WTC11 (cell line): ENCODE results near the gene HSF2BP. TPM values are rescaled to one million over a fixed set of nuclear protein-coding genes. Genes with fewer than 3 reads are reported as not detected.
A peak's percentile ranks its signal among the peaks of the same experiment; 100 is the strongest.

Experiments used
- ATAC-seq: fragments of 200-7000 bp; cut with Tn5 transposase; 2 replicates; pipeline ENCODE4 v1.10.0; 2021; ENCODE audit warnings: mild to moderate bottlenecking, moderate library complexity
- CTCF ChIA-PET: fragments of 300-600 bp; sonication (Branson Sonifier 250); formaldehyde crosslinking; loops from one replicate; lab custom pipeline; 2021; ENCODE audit warnings: antibody characterized with exemption; lab: Charles Lee
- POLR2A ChIA-PET: fragments of 350-600 bp; sonication (Branson Sonifier 250); formaldehyde crosslinking; loops from one replicate; lab custom pipeline; 2021; ENCODE audit warnings: antibody characterized with exemption; lab: Charles Lee
- DNase-seq: peaks from one replicate; pipeline ENCODE4 v3.0.0; 2021; ENCODE audit warnings: low spot score
- H3K27ac Mint-ChIP-seq: 2 replicates; pipeline ENCODE4 v1.8.0; 2021; ENCODE audit warnings: mixed read lengths
- H3K27me3 Mint-ChIP-seq: 2 replicates; pipeline ENCODE4 v1.8.0; 2021; ENCODE audit warnings: low read depth, mild to moderate bottlenecking, moderate library complexity, mixed read lengths
- H3K36me3 Mint-ChIP-seq: 2 replicates; pipeline ENCODE4 v1.8.0; 2021; ENCODE audit warnings: mixed read lengths
- H3K4me1 Mint-ChIP-seq: 2 replicates; pipeline ENCODE4 v1.8.0; 2022; ENCODE audit warnings: mixed read lengths
- H3K4me3 Mint-ChIP-seq: 2 replicates; pipeline ENCODE4 v1.8.0; 2021; ENCODE audit warnings: mild to moderate bottlenecking, moderate library complexity, mixed read lengths
- H3K9me3 Mint-ChIP-seq: 2 replicates; pipeline ENCODE4 v1.8.0; 2021; ENCODE audit warnings: mixed read lengths
- ATF1 ChIP-seq: sonication (generic); formaldehyde crosslinking; IDR thresholded peaks from 2 replicates; pipeline ENCODE4 v1.8.1; 2023; ENCODE audit warnings: mild to moderate bottlenecking, moderate library complexity, missing genetic modification reagents
- CREM ChIP-seq: sonication (generic); formaldehyde crosslinking; IDR thresholded peaks from 2 replicates; pipeline ENCODE4 v1.8.1; 2022; ENCODE audit warnings: mild to moderate bottlenecking, missing genetic modification reagents, moderate library complexity
- E2F4 ChIP-seq: sonication (generic); formaldehyde crosslinking; IDR thresholded peaks from 2 replicates; pipeline ENCODE4 v1.8.1; 2022; ENCODE audit warnings: low read depth, mild to moderate bottlenecking, moderate library complexity, missing genetic modification reagents, borderline replicate concordance
- FOXP1 ChIP-seq: sonication (generic); formaldehyde crosslinking; IDR thresholded peaks from 2 replicates; pipeline ENCODE4 v1.8.0; 2022; ENCODE audit warnings: missing genetic modification reagents, mild to moderate bottlenecking, moderate library complexity, borderline replicate concordance
- GRHL2 ChIP-seq: fragments of 250-450 bp; sonication (Bioruptor Pico); IDR thresholded peaks from 2 replicates; pipeline ENCODE4 v1.8.0; 2022; ENCODE audit warnings: mild to moderate bottlenecking, moderate library complexity; ENCODE audit not compliant: insufficient replicate concordance, severe bottlenecking
- GTF2I ChIP-seq: fragments of 250-450 bp; sonication (Bioruptor Pico); conservative IDR thresholded peaks from 2 replicates; pipeline ENCODE4 v1.4.0; 2021; ENCODE audit warnings: mild to moderate bottlenecking
- MAX ChIP-seq: sonication (generic); formaldehyde crosslinking; IDR thresholded peaks from 2 replicates; pipeline ENCODE4 v1.8.0; 2022; ENCODE audit warnings: mild to moderate bottlenecking, missing genetic modification reagents
- MXD4 ChIP-seq: fragments of 250-450 bp; sonication (Bioruptor Pico); IDR thresholded peaks from 2 replicates; pipeline ENCODE4 v1.8.0; 2021; ENCODE audit warnings: mild to moderate bottlenecking, moderate library complexity, borderline replicate concordance
- NR2C2 ChIP-seq: sonication (generic); formaldehyde crosslinking; IDR thresholded peaks from 2 replicates; pipeline ENCODE4 v1.8.0; 2022; ENCODE audit warnings: mild to moderate bottlenecking, missing genetic modification reagents
- OVOL2 ChIP-seq: fragments of 250-450 bp; sonication (Bioruptor Pico); IDR thresholded peaks from 2 replicates; pipeline ENCODE4 v1.9.0; 2021; ENCODE audit warnings: mild to moderate bottlenecking, borderline replicate concordance
- PREB ChIP-seq: sonication (generic); formaldehyde crosslinking; IDR thresholded peaks from 2 replicates; pipeline ENCODE4 v1.8.1; 2022; ENCODE audit warnings: mild to moderate bottlenecking, missing genetic modification reagents, moderate library complexity, borderline replicate concordance
- ZNF121 ChIP-seq: sonication (generic); formaldehyde crosslinking; IDR thresholded peaks from 2 replicates; pipeline ENCODE4 v1.8.0; 2023; ENCODE audit warnings: missing genetic modification reagents
- ZNF281 ChIP-seq: sonication (generic); formaldehyde crosslinking; IDR thresholded peaks from 2 replicates; pipeline ENCODE4 v1.8.0; 2023; ENCODE audit warnings: mild to moderate bottlenecking, missing genetic modification reagents
- ZSCAN18 ChIP-seq: fragments of 250-450 bp; sonication (Bioruptor Pico); IDR thresholded peaks from 2 replicates; pipeline ENCODE4 v2.1.2; 2022; ENCODE audit warnings: mild to moderate bottlenecking, moderate library complexity
- total RNA-seq: library from RNA; stranded (reverse); gene quantifications from 3 replicates; pipeline ENCODE4 v1.2.3, GENCODE V29; 2021
- TF ChIP-seq, protein P1 (sequence below): sonication (generic); formaldehyde crosslinking; IDR thresholded peaks from 2 replicates; pipeline ENCODE4 v1.8.1; 2023; ENCODE audit warnings: mild to moderate bottlenecking, missing genetic modification reagents
- TF ChIP-seq, protein P2 (sequence below): sonication (generic); formaldehyde crosslinking; IDR thresholded peaks from 2 replicates; pipeline ENCODE4 v1.8.0; 2023; ENCODE audit warnings: missing genetic modification reagents

Gene HSF2BP
- total RNA-seq, 1 experiment from 2014 or later, result 1.1 TPM

- ChIA-PET POLR2A (no interaction called here), CTCF (interaction anchor here (1.7 kb wide), 1 partner anchor 40 kb away, joined by 6 read pairs; no protein-coding TSS in a partner anchor)
- H3K4me3 Mint-ChIP-seq, result no peak overlapping the region
- no peak overlapping the region for H3K27ac Mint-ChIP-seq
- no peak for DNase-seq
- no peaks in the 10 kb centered on the region for H3K27me3 Mint-ChIP-seq
- peaks cover 75% of the 10 kb centered on the region for H3K36me3 Mint-ChIP-seq
- no peaks in the 10 kb centered on the region for H3K9me3 Mint-ChIP-seq
- H3K4me1 Mint-ChIP-seq, result no peaks in the 10 kb centered on the region
- ATAC-seq, result no peak
- TF ChIP-seq GRHL2 (no peak), GTF2I (CRISPR knock-in tag) (no peak), ZNF121 (CRISPR knock-in tag) (no peak), ZSCAN18 (no peak), E2F4 (CRISPR knock-in tag) (no peak), FOXP1 (CRISPR knock-in tag) (no peak), ZNF281 (CRISPR knock-in tag) (no peak), PREB (no peak), ATF1 (CRISPR knock-in tag) (no peak), MXD4 (CRISPR knock-in tag) (no peak), OVOL2 (CRISPR knock-in tag) (no peak), CREM (CRISPR knock-in tag) (no peak), MAX (CRISPR knock-in tag) (no peak)
- TF ChIP-seq, protein P1, sequence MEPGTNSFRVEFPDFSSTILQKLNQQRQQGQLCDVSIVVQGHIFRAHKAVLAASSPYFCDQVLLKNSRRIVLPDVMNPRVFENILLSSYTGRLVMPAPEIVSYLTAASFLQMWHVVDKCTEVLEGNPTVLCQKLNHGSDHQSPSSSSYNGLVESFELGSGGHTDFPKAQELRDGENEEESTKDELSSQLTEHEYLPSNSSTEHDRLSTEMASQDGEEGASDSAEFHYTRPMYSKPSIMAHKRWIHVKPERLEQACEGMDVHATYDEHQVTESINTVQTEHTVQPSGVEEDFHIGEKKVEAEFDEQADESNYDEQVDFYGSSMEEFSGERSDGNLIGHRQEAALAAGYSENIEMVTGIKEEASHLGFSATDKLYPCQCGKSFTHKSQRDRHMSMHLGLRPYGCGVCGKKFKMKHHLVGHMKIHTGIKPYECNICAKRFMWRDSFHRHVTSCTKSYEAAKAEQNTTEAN (CRISPR knock-in tag), result no peak
- TF ChIP-seq, protein P2, sequence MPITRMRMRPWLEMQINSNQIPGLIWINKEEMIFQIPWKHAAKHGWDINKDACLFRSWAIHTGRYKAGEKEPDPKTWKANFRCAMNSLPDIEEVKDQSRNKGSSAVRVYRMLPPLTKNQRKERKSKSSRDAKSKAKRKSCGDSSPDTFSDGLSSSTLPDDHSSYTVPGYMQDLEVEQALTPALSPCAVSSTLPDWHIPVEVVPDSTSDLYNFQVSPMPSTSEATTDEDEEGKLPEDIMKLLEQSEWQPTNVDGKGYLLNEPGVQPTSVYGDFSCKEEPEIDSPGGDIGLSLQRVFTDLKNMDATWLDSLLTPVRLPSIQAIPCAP (CRISPR knock-in tag), result no peak
These were observed 29.6 kb upstream of the HSF2BP start for GRCh38 chr21:43688906-43689305.

GRCh38 chr21:43687566-43688399 lies 28.5 kb upstream of the HSF2BP start:
- H3K27ac Mint-ChIP-seq, result peak overlapping the region; percentile 10; the same call in 1 of the 2 replicates
- DNase-seq (no peak), ATAC-seq (no peak)
- peaks cover 74% of the 10 kb centered on the region for H3K36me3 Mint-ChIP-seq
- ChIA-PET POLR2A (no interaction called here), CTCF (no interaction called here)
- no peak overlapping the region for H3K4me3 Mint-ChIP-seq
- no peak for TF ChIP-seq NR2C2 (CRISPR knock-in tag)
- no peak for TF ChIP-seq GTF2I (CRISPR knock-in tag)
- H3K4me1 Mint-ChIP-seq, result no peaks in the 10 kb centered on the region
- no peaks in the 10 kb centered on the region for H3K27me3 Mint-ChIP-seq
- H3K9me3 Mint-ChIP-seq, result no peaks in the 10 kb centered on the region
